Left lung (tissue), 10 donors: Measurements from ENCODE around the gene B4GALT3. TPM values are rescaled to one million over a fixed set of nuclear protein-coding genes. Genes with fewer than 3 reads are reported as not detected.
A peak's percentile ranks its signal among the peaks of the same experiment; 100 is the strongest.

Experiments
- ATAC-seq: fragments of 200-7000 bp; cut with Tn5 transposase; one replicate; pipeline ENCODE4 v1.9.1; 2020; ENCODE audit warnings: moderate library complexity
- DNase-seq, 4 donors: peaks; one replicate each; pipeline ENCODE4 v3.0.0-alpha.2; 2013 to 2020
- H3K27ac ChIP-seq, 2 donors: fragments of 200-600 bp; sonication (generic) in 1 of 2; one replicate each; pipeline versions ENCODE4 v1.5.0 to v1.8.0; 2020 to 2021
- H3K27me3 ChIP-seq, 2 donors: fragments of 200-600 bp; sonication (generic) in 1 of 2; one replicate each; pipeline versions ENCODE4 v1.5.0 to v1.8.0; 2020 to 2021
- H3K36me3 ChIP-seq, 2 donors: fragments of 200-600 bp; sonication (generic) in 1 of 2; one replicate each; pipeline versions ENCODE4 v1.5.0 to v1.8.0; 2020 to 2021
- H3K4me1 ChIP-seq, 2 donors: fragments of 200-600 bp; one replicate each; pipeline ENCODE4 v1.8.0; 2021
- H3K4me3 ChIP-seq, 2 donors: fragments of 200-600 bp; sonication (generic) in 1 of 2; one replicate each; pipeline versions ENCODE4 v1.5.0 to v1.8.0; 2020 to 2021; ENCODE audit warnings: mild to moderate bottlenecking in 1 of 2
- H3K9me3 ChIP-seq, 2 donors: fragments of 200-600 bp; sonication (generic) in 1 of 2; one replicate each; pipeline versions ENCODE4 v1.5.0 to v1.8.0; 2020 to 2021
- CTCF ChIP-seq, 2 donors: fragments of 200-600 bp; sonication (generic) in 1 of 2; IDR thresholded peaks; one replicate each; pipeline versions ENCODE4 v1.5.0 to v1.8.0; 2021; ENCODE audit warnings: antibody characterized with exemption in 2 of 2
- intact Hi-C, 2 donors: fragments of 100-400 bp; cut with DNase I; formaldehyde crosslinking; loops; one replicate each; pipeline versions ENCODE4 v1.11.2 to v1.14.2; 2022
- polyA plus RNA-seq, 6 donors: library from polyadenylated mRNA; unstranded; fragments of 120-200 nt; gene quantifications; one replicate each; pipeline ENCODE4 v1.2.1, GENCODE V29; 2013; ENCODE audit not compliant: insufficient read length in 6 of 6
- total RNA-seq, 2 donors: library from RNA; stranded (reverse); fragmentation: NEBNext Ultra II Directional; extraction: Animal tissue kit (Norgen Biotek cat#: 25700); gene quantifications; one replicate each; pipeline ENCODE4 v1.2.1, GENCODE V29; 2021
- donor health status: DM: no; HTN: yes; CAD: no.
- donor health status: DM: no; HTN: no; CAD: no.

B4GALT3 gene
- total and polyA plus RNA-seq, 8 donors: 35.3 to 42.3 (median 37.2) TPM

DNA sequence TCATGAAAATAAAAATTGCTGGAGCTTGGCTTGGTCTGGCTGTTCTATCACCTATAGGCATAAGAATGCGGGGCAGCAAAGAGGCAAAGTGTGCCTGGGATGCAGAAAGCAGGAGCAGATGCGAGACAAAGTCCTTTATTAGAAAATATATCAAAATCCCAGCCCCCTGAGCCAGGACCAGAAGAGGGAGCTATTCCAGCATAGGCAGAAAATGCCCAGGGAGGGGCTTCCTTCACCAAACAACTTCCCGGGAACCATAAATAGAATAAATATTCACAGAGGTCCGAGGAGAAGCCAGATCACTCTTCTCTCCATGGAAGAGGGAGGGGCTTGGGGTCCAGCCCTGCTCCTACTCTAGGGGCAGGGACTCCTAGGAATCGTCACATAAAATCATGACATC, 6.1 kb downstream of the B4GALT3 start:
- no peaks in the 10 kb centered on the region for H3K27me3 ChIP-seq
- ATAC-seq: no peak
- peaks cover 12 to 33% of the 10 kb centered on the region in 2 donors for H3K4me1 ChIP-seq
- no peak for TF ChIP-seq CTCF (IDR thresholded peaks at IDR 0.05)
- no peaks in the 10 kb centered on the region for H3K9me3 ChIP-seq
- no peak overlapping the region for H3K27ac ChIP-seq
- no peak for DNase-seq
- intact Hi-C loops: no loop called here
- peaks cover 0 to 72% of the 10 kb centered on the region in 2 donors for H3K36me3 ChIP-seq
- H3K4me3 ChIP-seq: no peak overlapping the region

DNA sequence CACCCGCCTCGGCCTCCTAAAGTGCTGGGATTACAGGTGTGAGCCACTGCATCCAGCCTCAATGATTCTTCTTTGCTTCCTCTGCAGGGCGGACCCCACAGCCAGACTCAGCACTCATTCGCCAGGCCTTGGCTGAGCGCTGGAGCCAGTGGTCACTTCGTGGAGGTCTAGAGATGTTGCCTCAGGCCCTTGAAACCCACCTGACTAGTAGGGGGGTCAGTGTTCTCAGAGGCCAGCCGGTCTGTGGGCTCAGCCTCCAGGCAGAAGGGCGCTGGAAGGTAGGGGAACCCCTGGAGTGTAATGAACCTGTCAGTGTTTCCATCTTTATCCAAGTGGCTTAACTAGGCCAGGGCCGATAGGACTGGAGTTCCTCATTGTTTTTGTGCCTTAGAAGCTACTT, 8.4 kb downstream of the B4GALT3 start:
- H3K4me1 ChIP-seq: peaks cover 8 to 28% of the 10 kb centered on the region in 2 donors
- intact Hi-C loops: no loop called here
- no peak overlapping the region for H3K27ac ChIP-seq
- ATAC-seq: no peak
- H3K36me3 ChIP-seq: peaks cover 0 to 64% of the 10 kb centered on the region in 2 donors
- H3K9me3 ChIP-seq: no peaks in the 10 kb centered on the region
- peak in 1 of 4 donors; percentile 26 for DNase-seq
- H3K4me3 ChIP-seq: no peak overlapping the region
- no peaks in the 10 kb centered on the region for H3K27me3 ChIP-seq
- no peak for TF ChIP-seq CTCF (IDR thresholded peaks at IDR 0.05)

GRCh38 chr1:161166669-161167548, 10.4 kb downstream of the B4GALT3 start:
- Histone ChIP-seq H3K4me3 (peak overlapping the region; percentile 62 to 73), H3K9me3 (no peaks in the 10 kb centered on the region), H3K36me3 (peaks cover 0 to 64% of the 10 kb centered on the region in 2 donors), H3K27me3 (no peaks in the 10 kb centered on the region), H3K4me1 (peaks cover 4 to 28% of the 10 kb centered on the region in 2 donors), H3K27ac (peak overlapping the region; percentile 88 to 96)
- ATAC-seq (peak; percentile 6), DNase-seq (peak in 2 of 4 donors; percentile 35 to 78)
- intact Hi-C loops: no loop called here
- TF ChIP-seq CTCF (IDR thresholded peaks at IDR 0.05): no peak

DNA sequence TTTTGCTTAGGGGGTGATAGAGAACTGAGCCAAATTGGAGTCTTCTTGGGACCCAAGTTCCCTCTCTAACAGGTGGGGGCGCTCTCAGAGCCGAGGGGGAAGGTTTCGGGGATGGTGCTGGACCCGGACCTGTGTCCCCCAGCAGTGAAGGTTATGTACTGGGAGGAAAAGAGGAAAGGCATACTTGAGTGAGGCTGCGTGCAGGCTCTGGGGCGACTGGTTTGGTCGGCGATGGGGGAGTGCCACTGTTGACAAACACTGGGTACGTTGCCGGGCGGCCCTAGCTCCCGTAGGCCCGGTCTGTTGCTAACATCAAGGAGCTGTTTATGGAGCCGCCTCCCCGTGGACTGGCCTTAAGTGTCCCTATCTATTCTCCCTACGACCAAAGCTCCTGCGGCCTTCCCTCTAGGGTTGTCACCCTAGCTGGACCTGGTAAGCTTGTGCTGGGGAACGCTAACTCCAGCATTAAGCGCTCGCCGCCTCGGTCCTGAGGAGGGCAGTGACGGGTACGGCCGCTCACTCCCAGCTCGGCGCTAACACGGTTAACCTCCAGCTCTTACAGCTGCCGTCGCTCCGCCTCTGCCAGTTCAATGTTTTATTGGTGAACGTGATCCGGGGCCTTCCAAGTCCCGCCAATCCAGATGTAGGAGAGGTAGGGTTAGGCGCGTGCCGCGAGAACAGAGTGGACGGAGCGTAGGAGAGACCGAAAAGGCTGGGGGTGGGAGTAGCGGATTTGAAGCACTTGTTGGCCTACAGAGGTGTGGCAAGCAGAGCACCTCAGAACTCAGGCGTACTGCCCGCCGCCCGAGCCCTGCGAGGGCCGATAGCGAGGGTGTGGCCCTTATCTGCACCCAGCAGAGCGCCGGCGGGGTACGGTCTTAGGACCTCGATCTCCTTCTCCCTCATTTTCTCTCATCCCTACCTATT, 11.3 kb downstream of the B4GALT3 start, which contains the start of gene PPOX:
Gene PPOX, plus strand, starts transcription at position 685 of the 927 bp plus-strand sequence. CDS start 422 bp downstream, outside the sequence.
- ATAC-seq (peak; percentile 95), DNase-seq (peak; percentile 96 to 98 (median 96))
- no peaks in the 10 kb centered on the region for H3K9me3 ChIP-seq
- peaks cover 4 to 32% of the 10 kb centered on the region in 2 donors for H3K4me1 ChIP-seq
- H3K4me3 ChIP-seq: peak within 1 kb of the TSS; percentile 62 to 73
- peaks cover 0 to 58% of the 10 kb centered on the region in 2 donors for H3K36me3 ChIP-seq
- intact Hi-C loops: no loop called here
- TF ChIP-seq CTCF (IDR thresholded peaks at IDR 0.05): peak in 1 of 2 donors; percentile 35
- H3K27me3 ChIP-seq: no peaks in the 10 kb centered on the region
- peak within 1 kb of the TSS; percentile 88 to 96 for H3K27ac ChIP-seq
